Choroid plexus epithelial cell (primary cell): ENCODE results near the gene EEIG1.

ENCODE experiments used
- DNase-seq: peaks from one replicate; pipeline ENCODE4 v3.0.0-alpha.2; 2010; ENCODE audit warnings: low read depth
- H3K4me3 ChIP-seq: 2 replicates; pipeline ENCODE4 v1.5.1; 2011; ENCODE audit warnings: low read depth, mild to moderate bottlenecking, control low read depth, low read length, moderate library complexity
- CTCF ChIP-seq: conservative IDR thresholded peaks from 2 replicates; pipeline ENCODE4 v1.5.1; 2011; ENCODE audit warnings: low read depth, mild to moderate bottlenecking, control low read depth, inconsistent platforms, low read length, moderate library complexity

The EEIG1 gene

GRCh38 chr9:127950513-127951289 is 30.1 kb downstream of the EEIG1 start:
- DNase-seq, result no peak
- no peak overlapping the region for H3K4me3 ChIP-seq
- no peak for TF ChIP-seq CTCF

GRCh38 chr9:127949827-127950512 is 30.8 kb downstream of the EEIG1 start:
- H3K4me3 ChIP-seq, result no peak overlapping the region
- DNase-seq, result no peak
- TF ChIP-seq CTCF, result no peak

- TF ChIP-seq CTCF, result no peak
Measured at GRCh38 chr9:127947841-127948710, 32.7 kb downstream of the EEIG1 start.

GRCh38 chr9:127946728-127947127 is 34.1 kb downstream of the EEIG1 start:
- TF ChIP-seq CTCF, result no peak
- H3K4me3 ChIP-seq, result no peak overlapping the region

More at GRCh38 chr9:127947841-127948710, 32.7 kb downstream of the EEIG1 start:
- DNase-seq, result no peak
- H3K4me3 ChIP-seq, result no peak overlapping the region

GRCh38 chr9:127945942-127946341 is 34.8 kb downstream of the EEIG1 start:
- TF ChIP-seq CTCF, result no peak
- no peak for DNase-seq
- H3K4me3 ChIP-seq, result no peak overlapping the region

More at GRCh38 chr9:127946728-127947127, 34.1 kb downstream of the EEIG1 start:
- DNase-seq, result no peak

- TF ChIP-seq CTCF, result no peak
- H3K4me3 ChIP-seq, result no peak overlapping the region
- DNase-seq, result no peak
Measured at GRCh38 chr9:127945338-127945737, 35.5 kb downstream of the EEIG1 start.
